ENCODE data around the gene ENDOU.

ENDOU gene

DNA sequence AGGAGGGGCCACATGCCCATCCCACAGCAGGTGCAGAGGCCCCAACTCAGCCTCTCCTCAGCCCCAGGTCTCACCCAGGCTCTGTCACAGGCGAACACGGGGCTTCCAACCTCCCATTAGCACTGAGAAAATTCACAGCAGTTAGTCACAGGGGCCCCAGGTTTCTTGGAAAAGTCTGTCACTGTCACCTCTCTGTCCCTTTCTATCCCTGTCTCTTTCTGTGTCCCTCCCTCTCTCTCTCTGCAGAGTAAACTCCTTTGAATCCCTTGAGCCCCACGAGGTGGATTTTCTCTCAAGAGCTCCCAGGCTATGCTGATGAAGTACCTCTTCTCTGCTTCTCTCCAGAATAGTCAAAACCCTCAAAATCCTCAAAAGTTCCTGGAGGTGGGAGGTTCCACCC is 14.0 kb upstream of the ENDOU start:
- TF ChIP-seq PAX5 (IDR thresholded peaks at IDR 0.05; ENCODE audit: insufficient read depth, low read length, severe bottlenecking) = no peak
- no peak for TF ChIP-seq POLR2A (IDR thresholded peaks at IDR 0.05; ENCODE audit: low read depth, low read length)
- TF ChIP-seq TAF1 (IDR thresholded peaks at IDR 0.05; ENCODE audit: low read depth, low read length) = no peak
- TF ChIP-seq SPI1 (IDR thresholded peaks at IDR 0.05; ENCODE audit: low read depth, low read length) = no peak
- no peak for TF ChIP-seq POLR2AphosphoS5 (IDR thresholded peaks at IDR 0.05; ENCODE audit: low read depth, low read length)
- no peak for TF ChIP-seq POU2F2 (IDR thresholded peaks at IDR 0.05; ENCODE audit: low read depth, low read length)
- no peak for DNase-seq (ENCODE audit: insufficient read length, low spot score)
- no peak for FAIRE-seq

DNA sequence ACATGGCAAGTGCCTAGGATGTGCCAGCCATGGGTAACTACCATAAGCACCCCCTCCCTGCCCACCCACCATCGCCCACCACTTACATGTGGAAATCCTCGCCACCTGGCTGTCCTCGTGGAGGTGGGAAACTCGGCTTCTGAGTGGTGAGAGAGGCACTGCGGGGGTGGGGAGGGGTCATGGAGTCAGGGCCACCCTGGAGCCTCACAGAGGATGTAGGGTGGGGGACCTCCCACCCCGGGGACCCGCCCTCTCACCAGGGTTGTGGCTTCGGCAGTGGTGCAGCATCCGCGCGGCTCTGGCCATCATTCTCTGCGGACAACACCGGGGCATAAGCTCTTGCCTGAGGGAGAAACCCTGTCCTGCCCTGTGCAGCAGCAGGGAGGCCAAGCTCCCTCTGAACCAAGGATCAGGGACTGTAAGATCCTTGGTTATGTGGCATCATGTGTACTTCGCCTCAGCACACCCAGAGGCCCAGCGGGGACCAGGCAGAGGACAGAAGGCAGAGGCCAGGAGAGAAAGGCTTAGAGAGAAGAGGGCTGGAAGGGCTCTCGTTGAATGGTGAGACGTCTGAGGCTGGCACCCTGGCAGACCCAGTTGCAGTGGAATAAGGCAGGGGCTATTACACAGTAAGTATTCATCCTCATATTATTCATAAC is 12.8 kb upstream of the ENDOU start:
- DNase-seq (ENCODE audit: insufficient read length, low spot score) = no peak
- no peak for FAIRE-seq
- TF ChIP-seq TAF1 (IDR thresholded peaks at IDR 0.05; ENCODE audit: low read depth, low read length) (no peak), POLR2A (IDR thresholded peaks at IDR 0.05; ENCODE audit: low read depth, low read length) (no peak), SPI1 (IDR thresholded peaks at IDR 0.05; ENCODE audit: low read depth, low read length) (no peak), PAX5 (IDR thresholded peaks at IDR 0.05; ENCODE audit: insufficient read depth, low read length, severe bottlenecking) (no peak), POU2F2 (IDR thresholded peaks at IDR 0.05; ENCODE audit: low read depth, low read length) (no peak), POLR2AphosphoS5 (IDR thresholded peaks at IDR 0.05; ENCODE audit: low read depth, low read length) (no peak)

DNA sequence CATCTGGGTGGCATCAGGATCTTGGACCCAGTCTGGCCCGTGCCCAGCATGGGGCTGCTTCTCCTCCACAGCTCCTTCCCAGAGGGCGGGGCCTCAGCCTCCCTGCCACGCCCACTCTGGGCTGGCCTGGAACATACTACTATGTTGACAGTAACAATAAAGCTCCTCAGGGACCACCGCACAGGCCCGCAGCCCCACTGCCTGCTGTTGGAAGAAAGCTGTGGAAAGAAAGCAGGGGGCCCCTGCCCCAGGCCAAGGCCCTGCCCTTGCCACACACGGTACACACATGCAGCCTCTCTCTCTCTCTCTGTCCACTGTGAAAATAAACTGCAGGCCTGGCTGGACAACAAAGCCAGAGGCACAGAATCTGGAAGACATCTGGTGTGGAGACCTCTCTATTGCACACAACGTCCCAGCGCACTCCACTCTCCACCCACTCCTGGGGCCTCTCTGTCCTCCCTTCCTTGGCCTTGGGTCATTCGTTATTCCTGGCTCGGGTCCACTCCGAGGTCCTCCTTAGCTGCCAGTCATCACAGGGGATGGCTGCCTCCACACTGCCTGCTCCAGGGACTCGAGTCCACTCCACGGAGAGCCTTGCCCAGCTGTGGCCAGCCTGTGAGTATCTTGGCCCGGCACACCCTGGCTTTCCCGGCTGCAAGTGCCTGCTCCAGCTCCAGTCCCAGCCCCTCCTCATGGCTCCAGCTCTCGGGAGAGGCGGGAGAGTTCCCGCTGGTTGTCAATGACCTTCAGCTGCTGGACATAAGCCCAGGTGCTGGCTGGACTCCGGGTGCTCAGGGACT is 11.8 kb upstream of the ENDOU start:
- FAIRE-seq (no peak), DNase-seq (ENCODE audit: insufficient read length, low spot score) (no peak)
- no peak for TF ChIP-seq POU2F2 (IDR thresholded peaks at IDR 0.05; ENCODE audit: low read depth, low read length)

DNA sequence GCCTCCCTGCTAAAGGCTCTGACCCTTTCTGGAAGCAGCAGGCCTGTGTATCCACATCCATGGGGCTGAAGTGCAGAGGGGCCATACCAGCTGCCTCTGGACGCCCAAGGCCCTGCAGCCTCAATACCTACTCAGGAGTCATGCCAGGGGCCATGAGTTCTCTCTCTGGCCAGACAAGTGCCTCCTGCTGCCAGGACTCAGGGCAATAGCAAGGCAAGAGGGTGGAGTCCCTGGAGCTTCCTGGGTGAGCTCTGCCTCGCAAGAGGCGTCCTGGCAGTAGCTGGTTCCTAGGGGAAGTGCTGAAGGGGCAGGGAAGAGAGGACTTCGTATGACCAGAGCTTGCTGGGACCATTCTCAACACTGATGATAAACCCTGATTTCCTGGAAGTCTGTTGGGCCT is 10.9 kb upstream of the ENDOU start:
- no peak for TF ChIP-seq SPI1 (IDR thresholded peaks at IDR 0.05; ENCODE audit: low read depth, low read length)
- FAIRE-seq = no peak
- DNase-seq (ENCODE audit: insufficient read length, low spot score) = no peak

DNA sequence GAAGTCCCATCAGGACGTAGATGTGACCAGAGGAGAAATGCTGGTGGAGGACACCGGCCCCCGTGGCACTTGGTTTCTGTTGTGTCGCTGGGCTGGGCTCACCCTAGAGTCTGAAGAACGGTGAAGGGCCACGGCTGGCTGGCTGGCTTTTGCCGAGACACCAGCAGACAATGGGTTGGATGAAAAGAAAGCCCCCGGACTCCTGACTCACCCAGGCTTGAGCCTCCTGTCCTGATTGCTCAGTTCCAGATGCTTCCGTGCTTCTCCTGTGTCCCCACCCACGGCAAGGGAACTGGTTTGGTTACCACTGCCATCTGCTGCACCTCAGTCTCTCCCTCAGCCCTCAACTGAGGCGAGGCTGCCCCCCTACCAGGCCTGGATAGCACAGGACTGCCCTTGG is 10.4 kb upstream of the ENDOU start:
- FAIRE-seq (no peak), DNase-seq (ENCODE audit: insufficient read length, low spot score) (no peak)
- TF ChIP-seq PAX5 (IDR thresholded peaks at IDR 0.05; ENCODE audit: insufficient read depth, low read length, severe bottlenecking) = no peak
- TF ChIP-seq POU2F2 (IDR thresholded peaks at IDR 0.05; ENCODE audit: low read depth, low read length) = no peak
- no peak for TF ChIP-seq SPI1 (IDR thresholded peaks at IDR 0.05; ENCODE audit: low read depth, low read length)
- TF ChIP-seq POLR2AphosphoS5 (IDR thresholded peaks at IDR 0.05; ENCODE audit: low read depth, low read length) = no peak
- no peak for TF ChIP-seq POLR2A (IDR thresholded peaks at IDR 0.05; ENCODE audit: low read depth, low read length)
- TF ChIP-seq TAF1 (IDR thresholded peaks at IDR 0.05; ENCODE audit: low read depth, low read length) = no peak

DNA sequence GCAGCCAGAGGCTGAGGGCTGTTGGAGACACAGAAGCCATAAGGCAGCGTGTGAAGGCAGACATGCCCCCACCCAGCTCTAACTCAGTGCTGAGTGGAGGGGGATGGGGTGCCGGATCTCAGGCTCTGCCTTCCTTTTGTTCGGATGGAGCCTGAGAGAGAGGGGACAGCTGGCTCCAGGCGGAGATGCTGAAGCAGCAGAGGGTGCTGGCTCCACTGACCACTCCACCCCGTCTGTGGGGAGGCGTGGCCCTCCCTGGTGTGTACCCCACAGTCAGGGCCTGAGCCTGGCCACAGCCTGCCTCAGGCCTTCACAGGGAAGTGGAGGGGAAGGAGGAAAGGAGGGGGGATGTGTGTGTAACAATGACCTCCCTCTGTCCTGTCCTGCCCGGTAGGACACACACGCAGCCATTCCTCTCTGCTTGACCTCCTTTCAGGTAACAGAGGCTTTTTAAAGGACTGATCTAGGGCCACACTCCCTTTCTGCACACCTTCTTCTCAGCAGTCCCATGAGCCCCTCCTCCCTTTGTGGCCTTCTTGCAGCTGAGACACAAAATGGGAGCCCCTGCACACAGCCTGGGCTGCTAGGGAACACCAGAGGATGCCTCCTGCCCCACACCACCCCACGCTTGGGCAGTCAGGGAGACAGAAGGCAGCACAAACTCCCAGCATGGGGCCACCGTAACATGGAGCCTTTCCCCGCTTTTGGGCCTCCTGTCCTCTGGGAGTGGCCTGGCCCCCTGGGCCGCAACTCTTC is 9.6 kb upstream of the ENDOU start:
- FAIRE-seq (no peak), DNase-seq (ENCODE audit: insufficient read length, low spot score) (no peak)
- TF ChIP-seq POLR2A (IDR thresholded peaks at IDR 0.05; ENCODE audit: low read depth, low read length) (no peak), POLR2AphosphoS5 (IDR thresholded peaks at IDR 0.05; ENCODE audit: low read depth, low read length) (no peak), SPI1 (IDR thresholded peaks at IDR 0.05; ENCODE audit: low read depth, low read length) (no peak), PAX5 (IDR thresholded peaks at IDR 0.05; ENCODE audit: insufficient read depth, low read length, severe bottlenecking) (no peak), POU2F2 (IDR thresholded peaks at IDR 0.05; ENCODE audit: low read depth, low read length) (no peak), TAF1 (IDR thresholded peaks at IDR 0.05; ENCODE audit: low read depth, low read length) (no peak)

DNA sequence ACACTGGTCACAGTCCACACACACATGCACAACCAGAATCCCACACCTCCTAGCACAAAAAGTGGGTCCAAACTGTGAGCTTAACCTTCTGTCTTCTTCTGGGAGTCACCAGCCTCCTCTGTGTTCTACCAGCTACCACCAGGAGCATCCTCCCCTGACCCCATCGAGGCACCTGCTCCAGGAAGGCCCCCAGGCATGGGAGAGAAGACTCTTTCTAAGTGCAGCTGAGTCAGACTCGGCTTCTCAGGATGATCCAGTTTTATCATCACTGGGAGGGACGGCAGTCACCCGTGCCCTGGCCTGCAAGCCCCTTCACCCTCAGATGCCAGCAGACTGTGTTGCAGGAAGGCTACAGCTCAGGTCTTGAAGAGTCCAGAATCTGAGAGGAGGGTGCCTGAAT is 7.9 kb upstream of the ENDOU start:
- DNase-seq (ENCODE audit: insufficient read length, low spot score) = no peak
- TF ChIP-seq POLR2AphosphoS5 (IDR thresholded peaks at IDR 0.05; ENCODE audit: low read depth, low read length) = no peak
- no peak for TF ChIP-seq POLR2A (IDR thresholded peaks at IDR 0.05; ENCODE audit: low read depth, low read length)
- no peak for TF ChIP-seq TAF1 (IDR thresholded peaks at IDR 0.05; ENCODE audit: low read depth, low read length)
- no peak for TF ChIP-seq SPI1 (IDR thresholded peaks at IDR 0.05; ENCODE audit: low read depth, low read length)
- TF ChIP-seq POU2F2 (IDR thresholded peaks at IDR 0.05; ENCODE audit: low read depth, low read length) = no peak
- no peak for TF ChIP-seq PAX5 (IDR thresholded peaks at IDR 0.05; ENCODE audit: insufficient read depth, low read length, severe bottlenecking)
- no peak for FAIRE-seq

DNA sequence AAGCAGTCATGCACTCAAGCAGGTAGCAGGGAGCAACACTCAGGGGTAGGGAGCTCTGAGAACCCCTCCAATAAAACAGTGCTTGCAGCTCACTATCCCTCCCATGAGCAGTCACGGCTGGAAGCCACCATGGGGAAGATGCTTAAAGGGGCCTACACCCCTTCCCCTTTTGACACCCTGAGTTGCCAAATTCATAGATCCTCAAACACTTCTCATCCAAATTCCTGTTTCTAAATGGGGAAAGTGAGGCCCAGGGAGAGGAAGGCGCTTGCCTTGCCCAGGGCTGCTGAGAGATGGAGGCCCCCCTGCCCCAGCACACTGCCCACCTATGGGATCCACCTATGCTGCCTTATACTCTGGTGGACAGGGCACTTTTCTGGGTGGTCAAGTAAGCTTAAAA is 7.2 kb upstream of the ENDOU start:
- TF ChIP-seq TAF1 (IDR thresholded peaks at IDR 0.05; ENCODE audit: low read depth, low read length) = no peak
- no peak for TF ChIP-seq POLR2AphosphoS5 (IDR thresholded peaks at IDR 0.05; ENCODE audit: low read depth, low read length)
- TF ChIP-seq SPI1 (IDR thresholded peaks at IDR 0.05; ENCODE audit: low read depth, low read length) = no peak
- TF ChIP-seq POU2F2 (IDR thresholded peaks at IDR 0.05; ENCODE audit: low read depth, low read length) = no peak
- no peak for TF ChIP-seq POLR2A (IDR thresholded peaks at IDR 0.05; ENCODE audit: low read depth, low read length)
- TF ChIP-seq PAX5 (IDR thresholded peaks at IDR 0.05; ENCODE audit: insufficient read depth, low read length, severe bottlenecking) = no peak
- DNase-seq (ENCODE audit: insufficient read length, low spot score) (no peak), FAIRE-seq (no peak)

DNA sequence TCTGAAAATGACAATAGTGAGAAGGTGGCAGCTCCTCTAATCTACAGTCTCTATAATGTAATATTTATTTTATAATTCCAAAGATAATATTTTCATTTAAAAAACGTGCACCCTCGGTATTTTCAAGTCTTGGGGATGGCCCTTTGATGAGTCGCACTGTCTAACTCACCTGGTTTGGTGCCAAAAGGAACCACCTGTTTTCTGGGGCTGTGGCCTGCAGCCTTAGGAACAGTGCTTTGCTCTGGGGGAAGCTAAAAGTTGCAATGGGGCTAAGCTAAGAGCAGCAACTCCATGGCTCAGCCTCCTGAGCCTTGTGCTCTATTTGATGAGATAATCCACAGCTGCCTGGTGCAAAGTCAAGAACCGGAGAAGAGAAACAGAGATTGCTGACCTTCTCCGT is 6.4 kb upstream of the ENDOU start:
- DNase-seq (ENCODE audit: insufficient read length, low spot score) = no peak
- no peak for FAIRE-seq
- TF ChIP-seq POLR2A (IDR thresholded peaks at IDR 0.05; ENCODE audit: low read depth, low read length) = no peak
- TF ChIP-seq PAX5 (IDR thresholded peaks at IDR 0.05; ENCODE audit: insufficient read depth, low read length, severe bottlenecking) = no peak

DNA sequence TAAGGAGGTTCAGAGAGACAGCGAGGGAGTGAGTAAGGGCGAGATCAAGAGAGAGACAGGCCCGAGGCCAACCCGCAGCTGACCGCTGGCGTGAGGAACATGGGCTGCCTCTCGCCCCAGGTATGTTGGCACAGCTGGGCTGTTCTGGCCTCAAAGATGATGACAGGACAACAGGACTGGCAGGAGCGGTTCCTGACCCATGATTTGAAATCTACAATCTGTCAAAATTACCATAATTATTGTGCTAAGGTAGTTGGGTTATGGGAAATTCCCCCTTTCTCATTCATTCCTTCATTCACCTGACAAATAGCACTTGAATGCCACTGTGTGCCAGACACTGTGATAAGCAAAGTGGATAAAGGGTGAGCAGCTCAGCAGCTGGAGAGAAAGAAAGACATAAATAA is 5.1 kb upstream of the ENDOU start:
- TF ChIP-seq TAF1 (IDR thresholded peaks at IDR 0.05; ENCODE audit: low read depth, low read length) (no peak), PAX5 (IDR thresholded peaks at IDR 0.05; ENCODE audit: insufficient read depth, low read length, severe bottlenecking) (no peak), POU2F2 (IDR thresholded peaks at IDR 0.05; ENCODE audit: low read depth, low read length) (no peak), POLR2AphosphoS5 (IDR thresholded peaks at IDR 0.05; ENCODE audit: low read depth, low read length) (no peak), POLR2A (IDR thresholded peaks at IDR 0.05; ENCODE audit: low read depth, low read length) (no peak), SPI1 (IDR thresholded peaks at IDR 0.05; ENCODE audit: low read depth, low read length) (no peak)
- FAIRE-seq (no peak), DNase-seq (ENCODE audit: insufficient read length, low spot score) (no peak)

All from GM12891 (cell line).